Keratinocyte (primary cell): ENCODE data around the gene SPRED2. TPM values are rescaled to one million over a fixed set of nuclear protein-coding genes. Genes with fewer than 3 reads are reported as not detected.

ENCODE experiments used
- DNase-seq: peaks from one replicate; pipeline ENCODE4 v3.0.0-alpha.2; 2011; ENCODE audit warnings: low read depth, missing footprints, low spot score
- FAIRE-seq: peaks from 2 replicates; lab custom pipeline; 2011; peaks lifted over from hg19 to GRCh38; lab: Jason Lieb, UNC
- H2AFZ ChIP-seq: 2 replicates; pipeline ENCODE4 v1.6.0; 2012; ENCODE audit warnings: low read length, control low read depth, inconsistent platforms; ENCODE audit not compliant: control insufficient read depth
- H3K27ac ChIP-seq: 2 replicates; pipeline ENCODE4 v1.5.1; 2011; ENCODE audit warnings: low read length; ENCODE audit not compliant: control insufficient read depth, insufficient read depth
- H3K27me3 ChIP-seq: 3 replicates; pipeline ENCODE4 v1.6.0; 2011; ENCODE audit warnings: low read length; ENCODE audit not compliant: control insufficient read depth, insufficient read depth; ENCODE audit errors: extremely low read depth
- H3K36me3 ChIP-seq, 2 experiments: 2 replicates in 1 of 2; 3 replicates in 1 of 2; pipeline ENCODE4 v1.5.1; 2011; ENCODE audit warnings: low read length in 2 of 2, mild to moderate bottlenecking in 1 of 2; ENCODE audit not compliant: control insufficient read depth in 2 of 2, insufficient read depth in 2 of 2; ENCODE audit errors: extremely low read depth in 1 of 2
- H3K4me1 ChIP-seq: 3 replicates; pipeline ENCODE4 v1.5.1; 2011; ENCODE audit warnings: low read length; ENCODE audit not compliant: control insufficient read depth, insufficient read depth; ENCODE audit errors: extremely low read depth
- H3K4me2 ChIP-seq: 3 replicates; pipeline ENCODE4 v1.6.0; 2011; ENCODE audit warnings: low read depth, low read length; ENCODE audit not compliant: control insufficient read depth, insufficient read depth; ENCODE audit errors: extremely low read depth
- H3K4me3 ChIP-seq, 3 experiments: fragments of 200-600 bp in 1 of 3; sonication (generic) in 1 of 3; 2 replicates in 2 of 3; 3 replicates in 1 of 3; pipeline ENCODE4 v1.5.1; 2011 to 2016; ENCODE audit warnings: low read length in 3 of 3, mild to moderate bottlenecking in 3 of 3, control low read depth in 2 of 3, inconsistent platforms in 1 of 3, low read depth in 1 of 3, mixed read lengths in 1 of 3, mixed run types in 1 of 3, moderate library complexity in 1 of 3; ENCODE audit not compliant: control insufficient read depth in 2 of 3, insufficient read depth in 2 of 3; ENCODE audit errors: extremely low read depth in 1 of 3
- H3K79me2 ChIP-seq: 2 replicates; pipeline ENCODE4 v1.6.0; 2012; ENCODE audit warnings: low read length; ENCODE audit not compliant: control insufficient read depth, insufficient read depth
- H3K9ac ChIP-seq: 3 replicates; pipeline ENCODE4 v1.6.0; 2011; ENCODE audit warnings: low read length; ENCODE audit not compliant: control insufficient read depth, insufficient read depth; ENCODE audit errors: extremely low read depth
- H3K9me1 ChIP-seq: 3 replicates; pipeline ENCODE4 v1.6.0; 2011; ENCODE audit warnings: low read length; ENCODE audit not compliant: control insufficient read depth, insufficient read depth; ENCODE audit errors: extremely low read depth
- H3K9me3 ChIP-seq: 2 replicates; pipeline ENCODE4 v1.5.1; 2012; ENCODE audit warnings: low read depth, low read length; ENCODE audit not compliant: control insufficient read depth
- H4K20me1 ChIP-seq: 3 replicates; pipeline ENCODE4 v1.6.0; 2011; ENCODE audit warnings: low read length; ENCODE audit not compliant: control insufficient read depth, insufficient read depth; ENCODE audit errors: extremely low read depth
- EZH2 ChIP-seq: IDR thresholded peaks from one replicate; pipeline ENCODE4 v1.6.1; 2012; ENCODE audit warnings: inconsistent platforms, mild to moderate bottlenecking, low read length, moderate library complexity
- dilution Hi-C: fragments of 300-500 bp; cut with MboI; formaldehyde crosslinking; loops from one replicate; pipeline ENCODE4 v1.7.0; 2020; ENCODE audit warnings: low sequenced_read_pairs; ENCODE audit not compliant: extremely low pct_ligation_motif_present
- polyA plus RNA-seq, 5 experiments: library from polyadenylated mRNA; depleted of rRNA in 3 of 5; stranded (reverse) in 3 of 5; stranded (forward) in 1 of 5; unstranded in 1 of 5; fragments of >200 nt; gene quantifications; 1 replicate in 1 of 5; 2 replicates in 3 of 5; 3 replicates in 1 of 5; pipeline versions ENCODE4 v1.2.1 to v1.2.3, GENCODE V29; 2011 to 2012; ENCODE audit warnings: missing spikeins in 2 of 5, low read depth in 1 of 5, low replicate concordance in 1 of 5
- TF ChIP-seq, protein P1 (sequence below), 3 experiments: IDR thresholded peaks in 1 of 3; conservative IDR thresholded peaks in 1 of 3; optimal IDR thresholded peaks in 1 of 3; 2 replicates in 2 of 3; 3 replicates in 1 of 3; pipeline versions ENCODE3 to v1.5.1; 2011; ENCODE audit warnings: low read length in 3 of 3, mild to moderate bottlenecking in 3 of 3, moderate library complexity in 2 of 3, control low read depth in 1 of 3, inconsistent platforms in 1 of 3; ENCODE audit not compliant: insufficient read depth in 2 of 3; ENCODE audit errors: extremely low read depth in 1 of 3

The SPRED2 gene
- polyA plus RNA-seq, 1 donor (not counting 4 experiments of a cell fraction or from before 2014, with no cell fraction given), result 26.8 TPM

- TF ChIP-seq, protein P1, sequence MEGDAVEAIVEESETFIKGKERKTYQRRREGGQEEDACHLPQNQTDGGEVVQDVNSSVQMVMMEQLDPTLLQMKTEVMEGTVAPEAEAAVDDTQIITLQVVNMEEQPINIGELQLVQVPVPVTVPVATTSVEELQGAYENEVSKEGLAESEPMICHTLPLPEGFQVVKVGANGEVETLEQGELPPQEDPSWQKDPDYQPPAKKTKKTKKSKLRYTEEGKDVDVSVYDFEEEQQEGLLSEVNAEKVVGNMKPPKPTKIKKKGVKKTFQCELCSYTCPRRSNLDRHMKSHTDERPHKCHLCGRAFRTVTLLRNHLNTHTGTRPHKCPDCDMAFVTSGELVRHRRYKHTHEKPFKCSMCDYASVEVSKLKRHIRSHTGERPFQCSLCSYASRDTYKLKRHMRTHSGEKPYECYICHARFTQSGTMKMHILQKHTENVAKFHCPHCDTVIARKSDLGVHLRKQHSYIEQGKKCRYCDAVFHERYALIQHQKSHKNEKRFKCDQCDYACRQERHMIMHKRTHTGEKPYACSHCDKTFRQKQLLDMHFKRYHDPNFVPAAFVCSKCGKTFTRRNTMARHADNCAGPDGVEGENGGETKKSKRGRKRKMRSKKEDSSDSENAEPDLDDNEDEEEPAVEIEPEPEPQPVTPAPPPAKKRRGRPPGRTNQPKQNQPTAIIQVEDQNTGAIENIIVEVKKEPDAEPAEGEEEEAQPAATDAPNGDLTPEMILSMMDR (optimal IDR thresholded peaks at IDR 0.05 in 1 of 3, IDR thresholded peaks at IDR 0.05 in 1 of 3, conservative IDR thresholded peaks at IDR 0.05 in 1 of 3; ENCODE audit: extremely low read depth in 1 of 3, insufficient read depth in 2 of 3, low read length in 3 of 3), result no peak
- TF ChIP-seq EZH2, result no peak
- dilution Hi-C loops, result no loop called here
- Histone ChIP-seq H4K20me1 (peaks cover 5% of the 10 kb centered on the region), H3K4me1 (peaks cover 82% of the 10 kb centered on the region), H3K27me3 (no peaks in the 10 kb centered on the region), H3K9ac (no peak overlapping the region), H3K9me3 (no peaks in the 10 kb centered on the region), H3K4me2 (peak overlapping the region; percentile 43), H3K27ac (peak overlapping the region; percentile 55), H3K4me3 (no peak overlapping the region), H3K36me3 (peaks cover 5 to 23% of the 10 kb centered on the region in 2 experiments), H3K9me1 (peaks cover 9% of the 10 kb centered on the region), H3K79me2 (peaks cover 74% of the 10 kb centered on the region), H2AFZ (no peak overlapping the region)
- no peak for DNase-seq
- no peak for FAIRE-seq
Observed at GRCh38 chr2:65378290-65378689, 54.1 kb downstream of the SPRED2 start.

GRCh38 chr2:65377556-65378192 is 54.7 kb downstream of the SPRED2 start:
- H3K4me3 ChIP-seq, result no peak overlapping the region
- dilution Hi-C loops, result no loop called here
- no peak for TF ChIP-seq EZH2
- TF ChIP-seq, protein P1 (optimal IDR thresholded peaks at IDR 0.05 in 1 of 3, IDR thresholded peaks at IDR 0.05 in 1 of 3, conservative IDR thresholded peaks at IDR 0.05 in 1 of 3; ENCODE audit: extremely low read depth in 1 of 3, insufficient read depth in 2 of 3, low read length in 3 of 3), result no peak
- H3K9ac ChIP-seq, result no peak overlapping the region
- H3K4me2 ChIP-seq, result peak overlapping the region; percentile 43
- peaks cover 3% of the 10 kb centered on the region for H4K20me1 ChIP-seq
- peak; percentile 59 for DNase-seq
- H2AFZ ChIP-seq, result no peak overlapping the region
- peaks cover 9% of the 10 kb centered on the region for H3K9me1 ChIP-seq
- H3K79me2 ChIP-seq, result peaks cover 79% of the 10 kb centered on the region
- H3K4me1 ChIP-seq, result peaks cover 75% of the 10 kb centered on the region
- H3K9me3 ChIP-seq, result no peaks in the 10 kb centered on the region
- peaks cover 5 to 23% of the 10 kb centered on the region in 2 experiments for H3K36me3 ChIP-seq
- peak overlapping the region; percentile 55 for H3K27ac ChIP-seq
- no peaks in the 10 kb centered on the region for H3K27me3 ChIP-seq
- FAIRE-seq, result peak; percentile 78
